KMS-11 (cell line): ENCODE results near the gene GATA5.

Experiments used
- H2AFZ ChIP-seq: fragments of 200-600 bp; sonication (generic); 2 replicates; pipeline ENCODE4 v1.6.1; 2016; ENCODE audit warnings: antibody characterized with exemption, mixed run types, low read depth
- H3K27ac ChIP-seq: fragments of 200-600 bp; sonication (generic); 2 replicates; pipeline ENCODE4 v1.6.1; 2016; ENCODE audit warnings: mild to moderate bottlenecking, mixed run types
- H3K27me3 ChIP-seq: fragments of 200-600 bp; sonication (generic); 2 replicates; pipeline ENCODE4 v1.6.1; 2017; ENCODE audit warnings: mild to moderate bottlenecking, low read depth, mixed run types, moderate library complexity; ENCODE audit not compliant: insufficient read depth
- H3K36me3 ChIP-seq: fragments of 200-600 bp; sonication (generic); 2 replicates; pipeline ENCODE4 v1.6.1; 2017; ENCODE audit warnings: mild to moderate bottlenecking, mixed run types; ENCODE audit not compliant: insufficient read depth
- H3K4me1 ChIP-seq: fragments of 200-600 bp; sonication (generic); 2 replicates; pipeline ENCODE4 v1.6.1; 2016; ENCODE audit warnings: mild to moderate bottlenecking, low read depth, mixed run types; ENCODE audit not compliant: poor library complexity, severe bottlenecking
- H3K4me2 ChIP-seq: fragments of 200-600 bp; sonication (generic); 2 replicates; pipeline ENCODE4 v1.7.0; 2016; ENCODE audit warnings: mild to moderate bottlenecking, mixed run types
- H3K4me3 ChIP-seq: fragments of 200-600 bp; sonication (generic); IDR thresholded peaks from 2 replicates; pipeline ENCODE4 v1.6.1; 2017; ENCODE audit warnings: low read depth, low read length, mixed read lengths; ENCODE audit not compliant: insufficient read depth
- H3K79me2 ChIP-seq: fragments of 200-600 bp; sonication (generic); 2 replicates; pipeline ENCODE4 v1.6.1; 2016; ENCODE audit warnings: low read depth, mixed run types; ENCODE audit not compliant: insufficient read depth
- H3K9ac ChIP-seq: fragments of 200-600 bp; sonication (generic); 2 replicates; pipeline ENCODE4 v1.6.1; 2016; ENCODE audit warnings: mild to moderate bottlenecking, mixed run types
- H4K20me1 ChIP-seq: fragments of 200-600 bp; sonication (generic); 2 replicates; pipeline ENCODE4 v1.6.1; 2016; ENCODE audit warnings: mild to moderate bottlenecking, mixed run types; ENCODE audit not compliant: insufficient read depth
- TF ChIP-seq, protein P1 (sequence below): fragments of 200-600 bp; sonication (generic); conservative IDR thresholded peaks from 2 replicates; pipeline ENCODE4 v1.6.1; 2017; ENCODE audit warnings: low read depth, mild to moderate bottlenecking, antibody characterized with exemption, low read length, moderate library complexity, mixed read lengths

Gene GATA5

DNA sequence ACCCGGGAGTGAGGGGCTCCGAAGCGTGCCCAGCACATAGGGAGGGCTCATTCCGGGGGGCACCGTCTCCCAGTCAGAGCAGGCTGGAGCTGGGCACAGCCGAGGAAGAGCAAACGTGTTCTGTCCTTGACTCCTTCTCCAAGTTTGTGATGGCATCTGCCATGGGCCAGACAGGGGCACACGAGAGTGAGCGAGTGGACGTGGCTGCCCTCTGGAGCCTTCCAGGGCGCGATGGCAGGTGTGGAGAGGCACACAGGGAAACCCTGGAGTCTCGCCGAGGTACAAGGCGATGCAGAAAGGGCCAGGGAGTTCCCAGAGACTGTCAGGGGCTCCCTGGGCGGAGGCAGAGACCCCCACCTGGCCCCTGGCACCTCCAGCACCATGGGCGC, 9.9 kb upstream of the GATA5 start:
- Histone ChIP-seq H3K36me3 (no peaks in the 10 kb centered on the region), H3K27me3 (peaks cover 98% of the 10 kb centered on the region), H3K4me1 (no peaks in the 10 kb centered on the region), H3K4me3 (no peak overlapping the region), H3K9ac (no peak overlapping the region), H2AFZ (no peak overlapping the region), H3K79me2 (no peaks in the 10 kb centered on the region), H3K4me2 (no peak overlapping the region), H4K20me1 (no peaks in the 10 kb centered on the region), H3K27ac (no peak overlapping the region)
- TF ChIP-seq, protein P1, sequence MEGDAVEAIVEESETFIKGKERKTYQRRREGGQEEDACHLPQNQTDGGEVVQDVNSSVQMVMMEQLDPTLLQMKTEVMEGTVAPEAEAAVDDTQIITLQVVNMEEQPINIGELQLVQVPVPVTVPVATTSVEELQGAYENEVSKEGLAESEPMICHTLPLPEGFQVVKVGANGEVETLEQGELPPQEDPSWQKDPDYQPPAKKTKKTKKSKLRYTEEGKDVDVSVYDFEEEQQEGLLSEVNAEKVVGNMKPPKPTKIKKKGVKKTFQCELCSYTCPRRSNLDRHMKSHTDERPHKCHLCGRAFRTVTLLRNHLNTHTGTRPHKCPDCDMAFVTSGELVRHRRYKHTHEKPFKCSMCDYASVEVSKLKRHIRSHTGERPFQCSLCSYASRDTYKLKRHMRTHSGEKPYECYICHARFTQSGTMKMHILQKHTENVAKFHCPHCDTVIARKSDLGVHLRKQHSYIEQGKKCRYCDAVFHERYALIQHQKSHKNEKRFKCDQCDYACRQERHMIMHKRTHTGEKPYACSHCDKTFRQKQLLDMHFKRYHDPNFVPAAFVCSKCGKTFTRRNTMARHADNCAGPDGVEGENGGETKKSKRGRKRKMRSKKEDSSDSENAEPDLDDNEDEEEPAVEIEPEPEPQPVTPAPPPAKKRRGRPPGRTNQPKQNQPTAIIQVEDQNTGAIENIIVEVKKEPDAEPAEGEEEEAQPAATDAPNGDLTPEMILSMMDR, result no peak

- Histone ChIP-seq H3K4me1 (no peaks in the 10 kb centered on the region), H2AFZ (no peak overlapping the region), H3K9ac (no peak overlapping the region), H3K4me3 (no peak overlapping the region), H3K27me3 (peaks cover 100% of the 10 kb centered on the region), H3K79me2 (no peaks in the 10 kb centered on the region), H4K20me1 (no peaks in the 10 kb centered on the region), H3K27ac (no peak overlapping the region), H3K4me2 (no peak overlapping the region), H3K36me3 (no peaks in the 10 kb centered on the region)
- TF ChIP-seq, protein P1, result no peak
Observed at GRCh38 chr20:62485062-62485700, 9.4 kb upstream of the GATA5 start.

GRCh38 chr20:62484478-62484877, 8.7 kb upstream of the GATA5 start:
- no peaks in the 10 kb centered on the region for H3K4me1 ChIP-seq
- TF ChIP-seq, protein P1, result no peak
- H3K4me3 ChIP-seq, result no peak overlapping the region
- no peaks in the 10 kb centered on the region for H3K36me3 ChIP-seq
- no peak overlapping the region for H3K27ac ChIP-seq
- no peak overlapping the region for H3K9ac ChIP-seq
- H2AFZ ChIP-seq, result no peak overlapping the region
- H3K4me2 ChIP-seq, result no peak overlapping the region
- peaks cover 98% of the 10 kb centered on the region for H3K27me3 ChIP-seq
- no peaks in the 10 kb centered on the region for H4K20me1 ChIP-seq
- H3K79me2 ChIP-seq, result no peaks in the 10 kb centered on the region

DNA sequence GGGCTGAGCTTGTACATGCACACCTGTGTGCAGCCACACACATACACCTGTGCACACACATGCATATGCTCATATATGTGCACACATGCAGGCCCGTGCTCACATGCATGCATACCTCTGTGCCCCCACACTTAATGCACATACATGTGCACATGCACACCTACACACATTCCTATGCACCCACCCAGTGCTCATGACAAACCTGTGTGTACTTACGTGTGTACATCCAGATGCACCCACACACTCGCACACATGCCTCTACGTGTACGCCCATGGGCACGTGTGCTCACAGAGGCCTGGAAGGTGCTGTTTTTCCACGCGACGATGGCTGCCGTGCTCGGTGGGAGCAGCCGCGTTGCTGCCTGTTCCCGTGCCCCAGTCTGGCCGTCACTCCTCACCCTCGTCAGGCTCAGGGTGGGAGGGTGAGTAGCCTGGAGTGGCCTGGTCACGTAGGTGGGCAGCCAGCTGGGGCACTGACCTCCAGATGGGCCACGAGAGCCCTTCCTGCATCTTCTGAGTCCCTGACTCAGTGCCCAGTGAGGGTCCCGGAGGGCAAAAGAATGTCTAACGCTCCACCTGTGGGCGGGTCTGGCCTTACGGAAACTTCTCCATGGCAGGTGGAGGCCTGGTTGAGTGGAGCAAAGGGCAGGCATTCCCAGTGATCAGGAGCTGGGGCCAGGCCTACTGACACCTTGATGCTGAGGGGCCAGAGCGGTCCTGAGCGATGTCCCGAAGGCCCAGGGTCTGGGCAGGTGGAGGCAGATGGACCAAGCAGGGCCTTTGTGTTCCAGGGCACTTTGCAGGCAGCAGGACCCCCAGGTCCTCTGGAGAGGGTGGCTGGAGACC, 8.0 kb upstream of the GATA5 start:
- H3K4me2 ChIP-seq, result no peak overlapping the region
- no peak overlapping the region for H3K27ac ChIP-seq
- no peaks in the 10 kb centered on the region for H3K36me3 ChIP-seq
- no peak overlapping the region for H2AFZ ChIP-seq
- no peaks in the 10 kb centered on the region for H4K20me1 ChIP-seq
- H3K4me3 ChIP-seq, result no peak overlapping the region
- H3K79me2 ChIP-seq, result no peaks in the 10 kb centered on the region
- TF ChIP-seq, protein P1, result no peak
- H3K4me1 ChIP-seq, result no peaks in the 10 kb centered on the region
- H3K9ac ChIP-seq, result no peak overlapping the region
- H3K27me3 ChIP-seq, result peaks cover 98% of the 10 kb centered on the region
